ENCODE data around the gene ARHGEF37. TPM values are rescaled to one million over a fixed set of nuclear protein-coding genes. Genes with fewer than 3 reads are reported as not detected.
"Not testable (repeated sequence)": the region's sequence is repeated elsewhere in the genome, so short reads cannot be mapped to it uniquely, and the experiment has no call there.

The ARHGEF37 gene
- total and polyA plus RNA-seq, 2 donors from 2014 or later, result 6.9 to 21.8 TPM

- FAIRE-seq; H3K36me3 ChIP-seq (ENCODE audit: control insufficient read depth in 2 of 3, insufficient read depth in 3 of 3, low read length in 3 of 3); H3K27ac ChIP-seq (ENCODE audit: low read depth in 2 of 2, low read length in 2 of 2); H3K9me3 ChIP-seq (ENCODE audit: control insufficient read depth in 2 of 3, insufficient read depth in 1 of 3, low read length in 3 of 3); DNase-seq; H3K4me3 ChIP-seq (ENCODE audit: low read length in 3 of 3); H3K4me1 ChIP-seq (ENCODE audit: control insufficient read depth in 2 of 3, insufficient read depth in 2 of 3, low read depth in 1 of 3, low read length in 3 of 3); H3K9ac ChIP-seq (ENCODE audit: low read length in 3 of 3); H3K27me3 ChIP-seq (ENCODE audit: control insufficient read depth, insufficient read depth, low read length); intact Hi-C loops (cut with DNase I): not testable (repeated sequence)
Measured at GRCh38 chr5:149649730-149650129, 68.4 kb downstream of the ARHGEF37 start.

- H3K4me1 ChIP-seq (ENCODE audit: control insufficient read depth in 2 of 3, insufficient read depth in 2 of 3, low read depth in 1 of 3, low read length in 3 of 3), result no peaks in the 10 kb centered on the region
- no peak overlapping the region for H3K27ac ChIP-seq (ENCODE audit: low read depth in 2 of 2, low read length in 2 of 2)
- no peak overlapping the region for H3K9ac ChIP-seq (ENCODE audit: low read length in 3 of 3)
- intact Hi-C loops (cut with DNase I), result no loop called here
- no peaks in the 10 kb centered on the region for H3K27me3 ChIP-seq (ENCODE audit: control insufficient read depth, insufficient read depth, low read length)
- no peaks in the 10 kb centered on the region for H3K36me3 ChIP-seq (ENCODE audit: control insufficient read depth in 2 of 3, insufficient read depth in 3 of 3, low read length in 3 of 3)
- FAIRE-seq (no peak), DNase-seq (peak in 3 of 5 donors; percentile 65 to 80 (median 75))
- TF ChIP-seq CTCF (IDR thresholded peaks at IDR 0.05; ENCODE audit: borderline replicate concordance, extremely low read depth, insufficient read depth), result no peak
- H3K4me3 ChIP-seq (ENCODE audit: low read length in 3 of 3), result no peak overlapping the region
- peaks cover 0 to 2% (median 0%) of the 10 kb centered on the region in 3 donors for H3K9me3 ChIP-seq (ENCODE audit: control insufficient read depth in 2 of 3, insufficient read depth in 1 of 3, low read length in 3 of 3)
Measured at GRCh38 chr5:149651686-149652085, 70.4 kb downstream of the ARHGEF37 start.

- TF ChIP-seq CTCF (IDR thresholded peaks at IDR 0.05; ENCODE audit: borderline replicate concordance, extremely low read depth, insufficient read depth), result no peak
- H3K36me3 ChIP-seq (ENCODE audit: control insufficient read depth in 2 of 3, insufficient read depth in 3 of 3, low read length in 3 of 3), result no peaks in the 10 kb centered on the region
- no peak overlapping the region for H3K9ac ChIP-seq (ENCODE audit: low read length in 3 of 3)
- no peak for DNase-seq
- peaks cover 0 to 7% (median 0%) of the 10 kb centered on the region in 3 donors for H3K9me3 ChIP-seq (ENCODE audit: control insufficient read depth in 2 of 3, insufficient read depth in 1 of 3, low read length in 3 of 3)
- no peaks in the 10 kb centered on the region for H3K4me1 ChIP-seq (ENCODE audit: control insufficient read depth in 2 of 3, insufficient read depth in 2 of 3, low read depth in 1 of 3, low read length in 3 of 3)
- no peaks in the 10 kb centered on the region for H3K27me3 ChIP-seq (ENCODE audit: control insufficient read depth, insufficient read depth, low read length)
- intact Hi-C loops (cut with DNase I), result no loop called here
- no peak for FAIRE-seq
- H3K4me3 ChIP-seq (ENCODE audit: low read length in 3 of 3), result no peak overlapping the region
- no peak overlapping the region for H3K27ac ChIP-seq (ENCODE audit: low read depth in 2 of 2, low read length in 2 of 2)
Measured at GRCh38 chr5:149652697-149653096, 71.4 kb downstream of the ARHGEF37 start.

GRCh38 chr5:149654231-149654630, 72.9 kb downstream of the ARHGEF37 start:
- no peak for TF ChIP-seq CTCF (IDR thresholded peaks at IDR 0.05; ENCODE audit: borderline replicate concordance, extremely low read depth, insufficient read depth)
- Histone ChIP-seq H3K9me3 (ENCODE audit: control insufficient read depth in 2 of 3, insufficient read depth in 1 of 3, low read length in 3 of 3) (peaks cover 0 to 7% (median 0%) of the 10 kb centered on the region in 3 donors), H3K4me1 (ENCODE audit: control insufficient read depth in 2 of 3, insufficient read depth in 2 of 3, low read depth in 1 of 3, low read length in 3 of 3) (no peaks in the 10 kb centered on the region), H3K36me3 (ENCODE audit: control insufficient read depth in 2 of 3, insufficient read depth in 3 of 3, low read length in 3 of 3) (no peaks in the 10 kb centered on the region), H3K27ac (ENCODE audit: low read depth in 2 of 2, low read length in 2 of 2) (no peak overlapping the region), H3K27me3 (ENCODE audit: control insufficient read depth, insufficient read depth, low read length) (no peaks in the 10 kb centered on the region), H3K9ac (ENCODE audit: low read length in 3 of 3) (no peak overlapping the region), H3K4me3 (ENCODE audit: low read length in 3 of 3) (no peak overlapping the region)
- DNase-seq (no peak), FAIRE-seq (no peak)
- intact Hi-C loops (cut with DNase I), result no loop called here
